HCT116 (cell line): Measurements from ENCODE around the gene PDZRN4. TPM values are rescaled to one million over a fixed set of nuclear protein-coding genes. Genes with fewer than 3 reads are reported as not detected.

Experiments
- ATAC-seq: fragments of 200-7000 bp; cut with Tn5 transposase; 2 replicates; pipeline ENCODE4 v1.9.1; 2020; ENCODE audit warnings: mild to moderate bottlenecking, moderate library complexity
- BruUV-seq: library from RNA; stranded (reverse); fragments of 400-500 nt; replicated peaks from 2 replicates; lab custom pipeline; 2021; lab: Mats Ljungman, UMichigan
- CTCF ChIA-PET: fragments of 300-600 bp; sonication (Branson Sonifier 250); formaldehyde crosslinking; loops from one replicate; lab custom pipeline; 2021; ENCODE audit warnings: antibody characterized with exemption; lab: Charles Lee
- POLR2A ChIA-PET: fragments of 300-600, 350-600 bp; sonication (Branson Sonifier 250); formaldehyde crosslinking; loops from one replicate; lab custom pipeline; 2021; ENCODE audit warnings: antibody characterized with exemption; lab: Charles Lee
- RAD21 ChIA-PET, 2 experiments: fragments of 300-600 bp; sonication (Branson Sonifier 250); formaldehyde crosslinking; loops; one replicate each; lab custom pipeline; 2023; ENCODE audit warnings: low total read pairs in 2 of 2; ENCODE audit not compliant: uncharacterized antibody in 2 of 2, unreplicated experiment in 2 of 2, low non-redundant PET in 1 of 2; lab: Charles Lee
- DNase-seq: peaks from one replicate; pipeline ENCODE4 v3.0.0-alpha.2; 2010; ENCODE audit warnings: low read depth, low spot score
- H2AFZ ChIP-seq: fragments of 200-600 bp; shearing (Covaris generic), sonication (generic); 2 replicates; pipeline ENCODE4 v1.6.1; 2017; ENCODE audit warnings: low read depth, mixed run types, mixed read lengths, antibody characterized with exemption, low read length; ENCODE audit not compliant: poor library complexity, severe bottlenecking
- H3K27ac ChIP-seq: 2 replicates; pipeline ENCODE4 v1.5.1; 2012; ENCODE audit warnings: low read depth, low read length
- H3K27me3 ChIP-seq: fragments of 200-600 bp; sonication (generic); 2 replicates; pipeline ENCODE4 v1.6.1; 2016; ENCODE audit warnings: mixed run types, low read length, mixed read lengths; ENCODE audit not compliant: insufficient read depth
- H3K36me3 ChIP-seq, 2 experiments: fragments of 200-500 bp in 1 of 2; fragments of 200-600 bp in 1 of 2; sonication (Bioruptor generic) in 1 of 2; sonication (generic) in 1 of 2; 2 replicates each; pipeline versions ENCODE4 v1.5.1 to v1.6.1; 2014 to 2016; ENCODE audit warnings: low read length in 2 of 2, inconsistent platforms in 1 of 2, mixed read lengths in 1 of 2, mixed run types in 1 of 2; ENCODE audit not compliant: insufficient read depth in 2 of 2, control insufficient read depth in 1 of 2
- H3K4me1 ChIP-seq, 2 experiments: fragments of 200-600 bp in 1 of 2; sonication (generic) in 1 of 2; 2 replicates each; pipeline versions ENCODE4 v1.5.1 to v1.6.1; 2012 to 2017; ENCODE audit warnings: low read length in 2 of 2, inconsistent platforms in 1 of 2, mild to moderate bottlenecking in 1 of 2, mixed read lengths in 1 of 2, mixed run types in 1 of 2, moderate library complexity in 1 of 2; ENCODE audit not compliant: insufficient read depth in 2 of 2, control insufficient read depth in 1 of 2
- H3K4me2 ChIP-seq: fragments of 200-600 bp; sonication (generic); 2 replicates; pipeline ENCODE4 v1.6.1; 2017; ENCODE audit warnings: mixed run types, low read length, mixed read lengths
- H3K4me3 ChIP-seq, 2 experiments: fragments of 200-600 bp in 1 of 2; sonication (generic) in 1 of 2; replicated peaks in 1 of 2; 2 replicates each; pipeline ENCODE4 v1.5.1; 2011 to 2016; ENCODE audit warnings: low read length in 2 of 2, control low read depth in 1 of 2, low read depth in 1 of 2, mild to moderate bottlenecking in 1 of 2, mixed read lengths in 1 of 2, mixed run types in 1 of 2
- H3K79me2 ChIP-seq: fragments of 200-600 bp; sonication (generic); 2 replicates; pipeline ENCODE4 v1.6.1; 2017; ENCODE audit warnings: mild to moderate bottlenecking, mixed run types, low read length, moderate library complexity, mixed read lengths; ENCODE audit not compliant: insufficient read depth
- H3K9ac ChIP-seq: fragments of 200-600 bp; sonication (generic); 2 replicates; pipeline ENCODE4 v1.6.1; 2016; ENCODE audit warnings: low read length, mixed read lengths
- H3K9me2 ChIP-seq: fragments of 200-600 bp; sonication (generic), shearing (Covaris generic); 2 replicates; pipeline ENCODE4 v1.6.1; 2017; ENCODE audit warnings: mixed run types, mild to moderate bottlenecking, moderate library complexity; ENCODE audit not compliant: insufficient read depth
- H3K9me3 ChIP-seq, 2 experiments: fragments of 200-500 bp in 1 of 2; fragments of 200-600 bp in 1 of 2; sonication (Bioruptor generic) in 1 of 2; sonication (generic) in 1 of 2; 2 replicates each; pipeline ENCODE4 v1.6.1; 2014 to 2017; ENCODE audit warnings: low read length in 2 of 2, mixed read lengths in 2 of 2, inconsistent platforms in 1 of 2, low read depth in 1 of 2, mild to moderate bottlenecking in 1 of 2, mixed run types in 1 of 2, moderate library complexity in 1 of 2; ENCODE audit not compliant: control insufficient read depth in 1 of 2, insufficient read depth in 1 of 2
- H4K20me1 ChIP-seq: fragments of 200-600 bp; sonication (generic), shearing (Covaris generic); 2 replicates; pipeline ENCODE4 v1.6.1; 2017; ENCODE audit warnings: mixed run types, mild to moderate bottlenecking, moderate library complexity; ENCODE audit not compliant: insufficient read depth
- CEBPB ChIP-seq: IDR thresholded peaks from 2 replicates; pipeline ENCODE4 v1.6.1; 2012; ENCODE audit warnings: low read depth
- CTCF ChIP-seq, 3 experiments: fragments of 200-600 bp in 1 of 3; sonication (generic) in 1 of 3; IDR thresholded peaks in 2 of 3; conservative IDR thresholded peaks in 1 of 3; 2 replicates each; pipeline ENCODE4 v1.5.1; 2012 to 2017; ENCODE audit warnings: low read depth in 2 of 3, low read length in 2 of 3, antibody characterized with exemption in 1 of 3, borderline replicate concordance in 1 of 3, control low read depth in 1 of 3, mild to moderate bottlenecking in 1 of 3, mixed read lengths in 1 of 3, mixed run types in 1 of 3, moderate library complexity in 1 of 3; ENCODE audit not compliant: insufficient read depth in 1 of 3
- EGR1 ChIP-seq: IDR thresholded peaks from 2 replicates; pipeline ENCODE4 v1.6.1; 2012; ENCODE audit warnings: low read depth
- ELF1 ChIP-seq: IDR thresholded peaks from 2 replicates; pipeline ENCODE4 v1.6.1; 2012; ENCODE audit warnings: low read depth, borderline replicate concordance
- JUND ChIP-seq: IDR thresholded peaks from 2 replicates; pipeline ENCODE4 v1.6.1; 2012
- REST ChIP-seq: IDR thresholded peaks from 2 replicates; pipeline ENCODE4 v1.6.1; 2012; ENCODE audit warnings: low read depth
- SIN3A ChIP-seq: IDR thresholded peaks from 2 replicates; pipeline ENCODE4 v1.6.1; 2012; ENCODE audit warnings: low read depth
- YY1 ChIP-seq: IDR thresholded peaks from 2 replicates; pipeline ENCODE4 v1.6.1; 2011; ENCODE audit warnings: low read length, low read depth, moderate library complexity, mild to moderate bottlenecking; ENCODE audit not compliant: insufficient replicate concordance; ENCODE audit errors: extremely low read depth
- intact Hi-C: fragments of 100-400 bp; cut with micrococcal nuclease; formaldehyde crosslinking; loops from 2 replicates; pipeline ENCODE4 v1.10.0; 2022
- total RNA-seq: library from RNA; stranded (reverse); gene quantifications from one replicate; pipeline ENCODE4 v1.2.1, GENCODE V29; 2021; ENCODE audit not compliant: unreplicated experiment

PDZRN4 gene
- total RNA-seq, 1 experiment from 2014 or later, result not detected

- no peak for TF ChIP-seq REST
Measured at GRCh38 chr12:41140117-41140516, 48.0 kb upstream of the PDZRN4 start (continued).

GRCh38 chr12:41141104-41141503 is 47.0 kb upstream of the PDZRN4 start:
- Histone ChIP-seq H3K9me2 (no peaks in the 10 kb centered on the region), H4K20me1 (no peaks in the 10 kb centered on the region), H3K27me3 (no peaks in the 10 kb centered on the region), H3K4me2 (no peak overlapping the region), H2AFZ (no peak overlapping the region), H3K79me2 (no peaks in the 10 kb centered on the region), H3K4me3 (no peak overlapping the region), H3K9me3 (no peaks in the 10 kb centered on the region), H3K4me1 (no peaks in the 10 kb centered on the region), H3K9ac (no peak overlapping the region), H3K36me3 (no peaks in the 10 kb centered on the region), H3K27ac (no peak overlapping the region)
- BruUV-seq, result no TSS peak
- ChIA-PET POLR2A (no interaction called here), CTCF (no interaction called here), RAD21 (no interaction called here)
- DNase-seq, result no peak
- no peak for ATAC-seq
- intact Hi-C loops, result no loop called here
- no peak for TF ChIP-seq YY1
- TF ChIP-seq CEBPB, result no peak
- no peak for TF ChIP-seq CTCF (IDR thresholded peaks at IDR 0.05 in 2 of 3, conservative IDR thresholded peaks at IDR 0.05 in 1 of 3; ENCODE audit: borderline replicate concordance in 1 of 3, insufficient read depth in 1 of 3, low read depth in 2 of 3, low read length in 2 of 3)
- no peak for TF ChIP-seq JUND
- TF ChIP-seq SIN3A, result no peak
- TF ChIP-seq EGR1, result no peak
- TF ChIP-seq ELF1, result no peak
